SK-N-MC (cell line): Measurements from ENCODE around the gene MCU.

Experiments
- EZH2 ChIP-seq: fragments of 200-600 bp; sonication (generic); IDR thresholded peaks from one replicate; pipeline ENCODE4 v1.6.1; 2017; ENCODE audit warnings: antibody characterized with exemption
- FOXP2 ChIP-seq: optimal IDR thresholded peaks from 2 replicates; pipeline ENCODE3; 2011; ENCODE audit warnings: mild to moderate bottlenecking, moderate library complexity; ENCODE audit not compliant: insufficient read depth; ENCODE audit errors: extremely low read length, control extremely low read depth
- POLR2AphosphoS5 ChIP-seq: IDR thresholded peaks from 2 replicates; pipeline ENCODE4 v1.6.1; 2012; ENCODE audit warnings: mild to moderate bottlenecking, low read depth, low read length, borderline replicate concordance

- TF ChIP-seq POLR2AphosphoS5 (no peak), EZH2 (no peak), FOXP2 (no peak)
Observed at GRCh38 chr10:72886621-72887020, 194.7 kb downstream of the MCU start.
